Mononuclear cell (primary cell): ENCODE results near the gene RAB6D. TPM values are rescaled to one million over a fixed set of nuclear protein-coding genes. Genes with fewer than 3 reads are reported as not detected.
"Not testable (repeated sequence)": the region's sequence is repeated elsewhere in the genome, so short reads cannot be mapped to it uniquely, and the experiment has no call there.

Experiments
- H3K27me3 ChIP-seq: 2 replicates; pipeline ENCODE4 v1.6.0; 2011; ENCODE audit warnings: low read length, control low read depth; ENCODE audit not compliant: insufficient read depth
- H3K4me1 ChIP-seq: 2 replicates; pipeline ENCODE4 v1.5.1; 2011; ENCODE audit warnings: mild to moderate bottlenecking, low read length, control low read depth; ENCODE audit not compliant: insufficient read depth
- H3K4me3 ChIP-seq: 2 replicates; pipeline ENCODE4 v1.5.1; 2011; ENCODE audit warnings: mild to moderate bottlenecking, low read length, moderate library complexity
- H3K9me3 ChIP-seq: 2 replicates; pipeline ENCODE4 v1.5.1; 2011; ENCODE audit warnings: low read depth, mild to moderate bottlenecking, control low read depth, low read length
- total RNA-seq: library from RNA; depleted of rRNA; stranded (reverse); fragments of >200 nt; gene quantifications from one replicate; pipeline ENCODE4 v1.2.3, GENCODE V29; 2012

RAB6D gene
- total RNA-seq, 1 donor = not detected

DNA sequence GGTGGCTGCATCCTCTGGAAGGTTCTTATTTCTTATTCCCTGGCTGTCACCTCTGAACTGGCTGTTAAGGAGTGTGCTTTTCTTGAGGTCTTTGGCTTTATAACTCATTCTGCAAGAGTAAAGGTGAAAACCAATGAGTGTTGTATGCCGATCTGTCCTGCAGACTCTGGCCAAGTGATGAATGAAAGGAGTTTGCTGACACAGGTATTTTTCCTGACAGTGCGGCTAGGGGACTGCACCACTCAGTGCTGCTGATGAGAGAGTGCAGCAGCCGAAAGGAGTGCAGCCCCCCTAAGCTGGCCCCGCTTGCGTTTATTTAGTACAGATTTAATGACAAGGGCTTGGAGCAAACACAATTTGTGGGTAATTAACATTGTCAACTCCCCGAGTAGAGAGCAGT is 41.8 kb downstream of the RAB6D start:
- H3K9me3 ChIP-seq = no peaks in the 10 kb centered on the region
- no peak overlapping the region for H3K4me3 ChIP-seq
- no peaks in the 10 kb centered on the region for H3K27me3 ChIP-seq

DNA sequence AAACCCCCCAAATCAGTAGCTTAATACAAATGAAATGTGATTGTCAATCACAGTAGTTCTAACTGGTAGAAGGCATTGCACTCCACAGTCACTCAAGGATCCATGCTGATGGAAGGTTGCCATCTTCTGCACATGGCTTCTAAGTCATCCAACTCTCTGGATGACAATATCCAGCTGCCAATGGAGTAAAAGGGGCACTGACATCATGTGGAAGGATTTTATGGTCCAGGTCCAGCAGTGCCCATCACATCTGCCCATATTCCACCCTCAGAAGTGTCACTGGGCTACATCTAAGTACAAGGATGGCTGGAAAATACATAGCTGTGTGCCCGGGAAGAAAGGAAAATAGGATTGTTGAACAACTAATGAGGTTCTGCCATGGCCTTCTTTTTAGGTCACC is 42.6 kb downstream of the RAB6D start:
- H3K4me3 ChIP-seq, H3K27me3 ChIP-seq, H3K4me1 ChIP-seq, H3K9me3 ChIP-seq: not testable (repeated sequence)

More for the DNA sequence above, 41.8 kb downstream of the RAB6D start:
- no peaks in the 10 kb centered on the region for H3K4me1 ChIP-seq

DNA sequence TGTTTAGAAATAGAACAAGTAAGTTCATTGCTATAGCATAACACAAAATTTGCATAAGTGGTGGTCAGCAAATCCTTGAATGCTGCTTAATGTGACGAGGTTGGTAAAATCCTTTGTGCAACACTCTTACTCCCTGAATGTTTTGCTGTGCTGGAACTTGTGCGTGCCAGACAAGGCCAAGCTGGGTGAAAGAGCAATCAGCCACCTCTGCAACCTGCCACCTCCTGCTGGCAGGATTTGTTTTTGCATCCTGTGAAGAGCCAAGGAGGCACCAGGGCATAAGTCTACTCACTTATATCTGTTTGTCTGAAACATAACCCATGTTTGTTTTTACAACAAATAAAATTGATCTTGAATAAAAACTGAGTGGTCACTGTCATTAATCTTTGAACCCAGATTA is 53.0 kb downstream of the RAB6D start:
- H3K9me3 ChIP-seq, H3K4me3 ChIP-seq, H3K4me1 ChIP-seq, H3K27me3 ChIP-seq: not testable (repeated sequence)

Other genes with a start within 250 kb of the RAB6D start
- gene POTEE, start 154.6 kb downstream of the RAB6D start, total RNA-seq = not detected
- gene TUBA3D, start 112.0 kb upstream of the RAB6D start, total RNA-seq = not detected
- 59.3 TPM for gene MZT2A, start 128.2 kb upstream of the RAB6D start, total RNA-seq
- gene CCDC74A, start 163.7 kb upstream of the RAB6D start, total RNA-seq = 0.84 TPM